ENCODE data around the gene MATK. TPM values are rescaled to one million over a fixed set of nuclear protein-coding genes. Genes with fewer than 3 reads are reported as not detected.

The MATK gene
- total RNA-seq, 3 donors from 2014 or later = 2.2 to 3.6 (median 2.4) TPM

- intact Hi-C loops (cut with DNase I, micrococcal nuclease) = no loop called here
- Histone ChIP-seq H3K4me3 (no peak overlapping the region), H3K9me3 (no peaks in the 10 kb centered on the region), H3K4me1 (ENCODE audit: low read depth) (no peaks in the 10 kb centered on the region), H3K36me3 (ENCODE audit: low read depth) (peaks cover 2% of the 10 kb centered on the region)
- DNase-seq (no peak), ATAC-seq (no peak)
- TF ChIP-seq, protein P1, sequence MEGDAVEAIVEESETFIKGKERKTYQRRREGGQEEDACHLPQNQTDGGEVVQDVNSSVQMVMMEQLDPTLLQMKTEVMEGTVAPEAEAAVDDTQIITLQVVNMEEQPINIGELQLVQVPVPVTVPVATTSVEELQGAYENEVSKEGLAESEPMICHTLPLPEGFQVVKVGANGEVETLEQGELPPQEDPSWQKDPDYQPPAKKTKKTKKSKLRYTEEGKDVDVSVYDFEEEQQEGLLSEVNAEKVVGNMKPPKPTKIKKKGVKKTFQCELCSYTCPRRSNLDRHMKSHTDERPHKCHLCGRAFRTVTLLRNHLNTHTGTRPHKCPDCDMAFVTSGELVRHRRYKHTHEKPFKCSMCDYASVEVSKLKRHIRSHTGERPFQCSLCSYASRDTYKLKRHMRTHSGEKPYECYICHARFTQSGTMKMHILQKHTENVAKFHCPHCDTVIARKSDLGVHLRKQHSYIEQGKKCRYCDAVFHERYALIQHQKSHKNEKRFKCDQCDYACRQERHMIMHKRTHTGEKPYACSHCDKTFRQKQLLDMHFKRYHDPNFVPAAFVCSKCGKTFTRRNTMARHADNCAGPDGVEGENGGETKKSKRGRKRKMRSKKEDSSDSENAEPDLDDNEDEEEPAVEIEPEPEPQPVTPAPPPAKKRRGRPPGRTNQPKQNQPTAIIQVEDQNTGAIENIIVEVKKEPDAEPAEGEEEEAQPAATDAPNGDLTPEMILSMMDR (IDR thresholded peaks at IDR 0.05) = no peak
These were observed 40.7 kb downstream of the MATK start for GRCh38 chr19:3745363-3746045.

DNA sequence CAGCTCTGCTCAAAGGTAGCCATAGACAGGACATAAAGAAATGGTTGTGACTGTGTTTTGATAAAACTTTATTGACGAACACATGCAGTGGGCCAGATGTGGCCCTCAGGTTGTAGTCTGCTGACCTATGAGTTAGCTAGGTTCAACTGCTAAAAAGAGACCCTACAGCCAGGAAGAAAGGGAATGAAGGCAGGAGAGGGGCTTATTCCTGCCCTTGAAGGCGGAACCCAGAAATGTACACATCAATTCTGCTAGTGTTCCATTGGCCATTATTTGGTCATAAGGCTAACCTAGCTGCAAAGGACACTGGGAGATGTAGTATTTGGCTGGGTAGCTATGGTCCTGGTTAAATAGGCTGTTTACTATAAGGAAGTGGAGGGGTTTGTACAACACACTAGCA lies 42.7 kb downstream of the MATK start:
- Histone ChIP-seq H3K9me3 (no peaks in the 10 kb centered on the region), H3K36me3 (ENCODE audit: low read depth) (peaks cover 2% of the 10 kb centered on the region), H3K4me1 (ENCODE audit: low read depth) (no peaks in the 10 kb centered on the region), H3K4me3 (no peak overlapping the region)
- intact Hi-C loops (cut with DNase I, micrococcal nuclease) = no loop called here
- TF ChIP-seq, protein P1 (IDR thresholded peaks at IDR 0.05) = no peak
- no peak for DNase-seq
- peak; percentile 29 for ATAC-seq

GRCh38 chr19:3740431-3740830 lies 45.8 kb downstream of the MATK start:
- TF ChIP-seq, protein P1 (IDR thresholded peaks at IDR 0.05) = no peak
- H3K9me3 ChIP-seq = no peaks in the 10 kb centered on the region
- no peak overlapping the region for H3K4me3 ChIP-seq
- H3K36me3 ChIP-seq (ENCODE audit: low read depth) = peaks cover 3% of the 10 kb centered on the region
- intact Hi-C loops (cut with DNase I, micrococcal nuclease) = no loop called here
- ATAC-seq (no peak), DNase-seq (peak in 1 of 3 donors; percentile 43)
- no peaks in the 10 kb centered on the region for H3K4me1 ChIP-seq (ENCODE audit: low read depth)

DNA sequence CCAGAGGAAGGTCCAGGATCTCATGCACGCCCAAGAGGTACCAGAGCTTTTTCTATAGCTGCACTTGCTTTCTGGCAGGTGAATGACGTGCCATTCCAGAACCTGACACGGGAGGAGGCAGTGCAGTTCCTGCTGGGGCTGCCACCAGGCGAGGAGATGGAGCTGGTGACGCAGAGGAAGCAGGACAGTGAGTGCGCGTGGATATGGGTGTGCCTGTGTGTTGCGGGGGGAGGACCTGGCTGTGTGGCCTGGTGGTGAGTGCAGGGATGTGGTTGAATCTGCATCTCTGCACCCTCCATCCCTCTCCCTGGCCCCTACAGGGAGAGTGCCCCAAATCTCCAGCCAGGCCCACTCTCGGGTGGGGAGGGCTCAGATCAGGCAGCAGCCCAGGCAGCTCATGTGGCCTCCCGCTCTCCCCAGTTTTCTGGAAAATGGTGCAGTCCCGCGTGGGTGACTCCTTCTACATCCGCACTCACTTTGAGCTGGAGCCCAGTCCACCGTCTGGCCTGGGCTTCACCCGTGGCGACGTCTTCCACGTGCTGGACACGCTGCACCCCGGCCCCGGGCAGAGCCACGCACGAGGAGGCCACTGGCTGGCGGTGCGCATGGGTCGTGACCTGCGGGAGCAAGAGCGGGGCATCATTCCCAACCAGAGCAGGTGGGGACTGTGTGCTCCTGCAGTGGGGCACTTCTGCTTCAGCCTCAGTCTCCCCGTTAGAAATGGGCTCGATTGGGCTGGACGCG lies 47.5 kb downstream of the MATK start:
- Histone ChIP-seq H3K4me3 (no peak overlapping the region), H3K36me3 (ENCODE audit: low read depth) (peaks cover 9% of the 10 kb centered on the region), H3K4me1 (ENCODE audit: low read depth) (no peaks in the 10 kb centered on the region), H3K9me3 (no peaks in the 10 kb centered on the region)
- TF ChIP-seq, protein P1 (IDR thresholded peaks at IDR 0.05) = no peak
- intact Hi-C loops (cut with DNase I, micrococcal nuclease) = no loop called here
- no peak for DNase-seq
- ATAC-seq = no peak

- DNase-seq (no peak), ATAC-seq (no peak)
- intact Hi-C loops (cut with DNase I, micrococcal nuclease) = no loop called here
- TF ChIP-seq, protein P1 (IDR thresholded peaks at IDR 0.05) = no peak
- Histone ChIP-seq H3K4me3 (no peak overlapping the region), H3K36me3 (ENCODE audit: low read depth) (peaks cover 12% of the 10 kb centered on the region), H3K4me1 (ENCODE audit: low read depth) (no peaks in the 10 kb centered on the region), H3K9me3 (no peaks in the 10 kb centered on the region)
These were observed 48.5 kb downstream of the MATK start for GRCh38 chr19:3737487-3738205.
